Measurements from ENCODE around the gene ZNF862. TPM values are rescaled to one million over a fixed set of nuclear protein-coding genes. Genes with fewer than 3 reads are reported as not detected.

The ZNF862 gene
- total RNA-seq, 1 donor from 2014 or later: 8.0 TPM

DNA sequence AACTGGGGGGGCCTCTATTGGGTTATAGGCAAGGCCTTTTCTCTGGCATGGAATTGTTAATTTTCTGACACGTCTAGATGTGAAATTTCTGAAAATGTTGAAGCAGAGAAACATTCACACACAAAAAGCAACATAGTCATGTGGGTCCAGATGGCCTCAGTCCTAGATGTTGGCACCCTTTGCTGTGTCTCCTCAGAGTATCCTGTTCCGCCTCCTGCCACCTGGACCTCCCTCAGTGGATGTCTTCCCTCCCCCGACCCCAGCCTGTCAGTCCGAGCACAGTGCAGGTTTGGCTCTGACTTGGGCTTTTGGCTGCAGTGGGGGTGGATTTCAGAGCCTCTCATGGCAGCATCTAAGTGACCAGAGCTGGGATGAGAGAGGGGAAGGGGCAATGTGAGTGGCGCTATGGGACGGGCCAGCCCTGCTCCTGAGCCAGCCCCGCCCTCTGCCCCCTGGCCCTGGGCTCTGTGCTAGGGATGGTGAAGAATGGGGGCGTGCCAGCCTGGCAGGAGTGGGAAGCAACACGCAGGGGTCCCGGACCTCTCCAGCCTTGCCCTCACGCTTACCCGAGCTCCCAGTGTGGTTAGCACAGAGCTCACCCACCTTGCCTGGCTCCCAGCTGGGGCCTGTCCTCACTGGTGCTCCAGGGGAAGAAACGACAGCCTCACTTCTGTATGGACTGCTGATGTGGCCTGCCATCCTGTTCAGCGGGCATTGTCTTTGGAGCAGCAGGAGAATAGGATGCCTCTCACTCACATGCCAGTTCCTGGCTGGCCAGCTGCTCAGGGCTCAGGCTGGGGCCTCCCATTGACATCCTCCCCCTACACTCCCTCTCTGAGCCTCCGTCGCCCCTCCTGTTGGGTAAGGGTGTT, 41.8 kb downstream of the ZNF862 start:
- no peak overlapping the region for H3K4me3 ChIP-seq (ENCODE audit: low read depth, low read length)
- TF ChIP-seq, protein P1, sequence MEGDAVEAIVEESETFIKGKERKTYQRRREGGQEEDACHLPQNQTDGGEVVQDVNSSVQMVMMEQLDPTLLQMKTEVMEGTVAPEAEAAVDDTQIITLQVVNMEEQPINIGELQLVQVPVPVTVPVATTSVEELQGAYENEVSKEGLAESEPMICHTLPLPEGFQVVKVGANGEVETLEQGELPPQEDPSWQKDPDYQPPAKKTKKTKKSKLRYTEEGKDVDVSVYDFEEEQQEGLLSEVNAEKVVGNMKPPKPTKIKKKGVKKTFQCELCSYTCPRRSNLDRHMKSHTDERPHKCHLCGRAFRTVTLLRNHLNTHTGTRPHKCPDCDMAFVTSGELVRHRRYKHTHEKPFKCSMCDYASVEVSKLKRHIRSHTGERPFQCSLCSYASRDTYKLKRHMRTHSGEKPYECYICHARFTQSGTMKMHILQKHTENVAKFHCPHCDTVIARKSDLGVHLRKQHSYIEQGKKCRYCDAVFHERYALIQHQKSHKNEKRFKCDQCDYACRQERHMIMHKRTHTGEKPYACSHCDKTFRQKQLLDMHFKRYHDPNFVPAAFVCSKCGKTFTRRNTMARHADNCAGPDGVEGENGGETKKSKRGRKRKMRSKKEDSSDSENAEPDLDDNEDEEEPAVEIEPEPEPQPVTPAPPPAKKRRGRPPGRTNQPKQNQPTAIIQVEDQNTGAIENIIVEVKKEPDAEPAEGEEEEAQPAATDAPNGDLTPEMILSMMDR (conservative IDR thresholded peaks at IDR 0.05; ENCODE audit: low read depth, low read length): no peak
- DNase-seq (ENCODE audit: low read depth): no peak

DNA sequence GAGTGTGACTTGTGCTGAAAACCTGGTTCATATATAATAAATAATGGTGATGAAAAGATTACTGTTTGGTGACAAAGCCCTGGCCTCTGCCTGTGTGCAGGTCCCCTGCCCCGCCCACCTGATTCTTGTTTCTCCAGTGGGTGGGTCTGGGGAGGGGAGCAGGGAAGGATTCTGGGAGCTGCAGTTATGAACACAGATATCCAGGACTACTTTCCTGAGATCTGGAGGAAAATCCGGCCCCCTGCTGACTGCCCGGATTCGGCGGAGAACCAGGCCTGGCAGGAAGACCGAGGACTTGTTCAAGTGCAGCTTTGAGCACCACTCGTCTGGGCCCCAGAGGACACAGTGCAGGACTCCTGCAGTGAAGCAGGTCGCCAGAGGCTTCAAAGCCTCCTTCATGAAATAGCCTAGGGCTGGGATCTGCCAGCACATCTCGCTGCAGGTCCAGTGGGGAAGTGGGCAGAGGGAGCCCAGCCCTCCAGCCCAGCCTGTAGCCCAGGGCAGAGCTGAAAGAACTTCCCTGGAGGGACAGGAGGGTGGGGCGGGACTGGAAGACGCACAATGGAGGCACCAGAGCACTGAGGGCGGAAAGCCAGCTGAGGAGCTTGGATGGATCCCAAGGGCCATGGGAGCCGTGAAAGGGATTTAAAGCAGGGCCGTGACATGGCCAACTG, 42.6 kb downstream of the ZNF862 start:
- TF ChIP-seq, protein P1 (conservative IDR thresholded peaks at IDR 0.05; ENCODE audit: low read depth, low read length): no peak
- no peak for DNase-seq (ENCODE audit: low read depth)

DNA sequence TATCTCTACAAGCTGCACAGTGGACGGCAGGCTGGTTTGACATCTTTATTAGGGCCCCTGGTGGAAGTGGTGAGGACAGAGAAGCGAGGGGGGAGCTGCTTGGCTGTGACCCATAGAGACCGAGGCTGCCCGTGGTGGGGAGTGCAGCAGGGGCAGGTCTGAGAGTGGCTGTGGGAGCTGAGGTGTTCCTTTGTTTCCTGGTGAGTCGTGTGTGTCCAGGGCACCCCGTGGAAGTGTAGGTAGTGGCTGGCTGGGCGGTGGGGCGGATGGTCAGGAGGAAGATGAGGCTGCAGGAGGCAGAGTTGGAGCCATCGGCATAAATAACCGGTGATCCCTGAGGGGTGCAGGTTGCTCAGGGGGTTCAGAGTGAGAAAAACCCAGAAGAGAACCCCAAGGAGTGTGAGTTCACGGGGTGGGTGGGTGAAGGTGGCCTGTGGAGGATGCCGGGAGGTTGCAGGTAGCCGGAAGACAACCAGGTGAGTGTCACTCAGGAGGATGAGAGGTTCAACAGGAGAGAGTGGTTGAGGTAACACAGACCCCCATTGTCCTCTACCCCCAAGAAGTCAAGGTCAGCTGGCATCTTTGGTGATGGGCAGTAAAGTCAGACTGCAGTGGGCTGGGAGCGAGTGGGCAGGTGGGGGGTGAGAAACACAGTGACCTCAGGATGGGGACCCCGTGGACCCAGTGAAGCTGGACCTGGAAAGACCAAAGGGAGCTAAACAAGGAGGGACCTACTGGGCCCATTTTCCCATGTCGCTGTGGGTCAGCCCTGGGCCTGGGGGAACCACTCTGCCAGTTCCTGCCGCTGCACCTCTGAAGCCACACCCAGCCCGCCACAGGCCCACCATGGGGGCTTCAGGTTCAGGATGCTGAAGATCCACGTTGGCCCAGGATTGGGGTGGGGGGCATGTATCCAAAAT, 43.4 kb downstream of the ZNF862 start:
- no peak for DNase-seq (ENCODE audit: low read depth)
- no peak overlapping the region for H3K4me3 ChIP-seq (ENCODE audit: low read depth, low read length)
- TF ChIP-seq, protein P1 (conservative IDR thresholded peaks at IDR 0.05; ENCODE audit: low read depth, low read length): no peak

More for the DNA sequence above, 42.6 kb downstream of the ZNF862 start:
- no peak overlapping the region for H3K4me3 ChIP-seq (ENCODE audit: low read depth, low read length)

DNA sequence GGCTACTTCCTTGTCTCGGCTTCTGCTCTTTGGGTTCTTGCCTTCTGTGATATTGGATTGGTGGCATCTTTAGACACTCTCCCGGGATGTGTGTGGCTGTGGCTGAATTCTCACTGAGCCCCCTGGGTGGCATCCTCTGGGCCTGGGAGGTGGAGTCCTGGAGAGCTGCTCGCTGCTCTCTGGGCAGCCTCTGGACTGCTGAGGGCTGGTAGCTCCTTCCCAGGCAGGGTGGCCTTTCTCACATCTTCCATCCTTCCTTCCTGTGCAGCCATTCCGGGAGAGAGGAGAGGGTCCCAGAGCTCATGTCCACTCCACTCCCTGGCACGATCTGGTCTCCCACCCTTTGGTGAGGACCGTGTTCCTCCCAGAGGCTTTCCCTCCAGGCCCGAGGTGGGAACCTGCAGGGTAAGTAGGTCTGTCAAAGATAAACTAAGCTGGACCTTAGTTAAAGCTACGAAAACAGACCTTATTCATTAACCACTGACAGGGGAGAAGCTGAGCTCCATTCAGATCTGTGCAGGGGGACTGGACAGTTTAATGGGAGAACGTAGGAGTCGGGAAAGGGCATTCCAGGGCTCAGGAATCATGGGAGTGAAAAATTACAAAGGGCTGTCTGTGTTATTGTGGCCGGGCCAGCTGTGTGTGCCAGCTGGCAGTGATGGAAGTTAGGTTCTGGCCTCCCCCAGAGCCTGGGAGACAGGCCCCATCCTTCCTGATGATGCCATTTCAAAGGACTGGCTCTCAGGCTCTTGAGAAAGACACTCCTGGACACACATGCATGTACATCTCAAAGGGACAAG, 44.3 kb downstream of the ZNF862 start:
- TF ChIP-seq, protein P1 (conservative IDR thresholded peaks at IDR 0.05; ENCODE audit: low read depth, low read length): no peak
- no peak overlapping the region for H3K4me3 ChIP-seq (ENCODE audit: low read depth, low read length)
- DNase-seq (ENCODE audit: low read depth): no peak

DNA sequence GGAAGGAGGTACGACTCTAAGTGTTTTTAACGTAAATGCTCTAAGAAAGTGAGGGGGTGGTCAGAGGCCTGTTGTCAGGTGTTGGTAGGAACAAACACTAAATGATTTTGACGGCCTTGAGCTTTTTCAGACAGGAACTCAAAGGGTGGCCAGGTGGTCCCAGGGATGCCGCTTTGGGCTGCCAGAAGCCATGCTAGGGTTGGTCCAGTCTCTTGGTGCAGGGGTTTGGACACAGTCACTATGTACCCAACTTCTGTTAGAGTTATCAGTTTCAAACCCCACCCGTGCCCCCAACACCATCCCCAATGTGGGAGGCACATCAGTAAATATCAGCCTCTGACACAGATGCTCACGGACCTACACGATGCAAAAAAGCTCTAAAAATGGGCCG, 44.9 kb downstream of the ZNF862 start:
- DNase-seq (ENCODE audit: low read depth): no peak
- TF ChIP-seq, protein P1 (conservative IDR thresholded peaks at IDR 0.05; ENCODE audit: low read depth, low read length): no peak
- H3K4me3 ChIP-seq (ENCODE audit: low read depth, low read length): no peak overlapping the region

DNA sequence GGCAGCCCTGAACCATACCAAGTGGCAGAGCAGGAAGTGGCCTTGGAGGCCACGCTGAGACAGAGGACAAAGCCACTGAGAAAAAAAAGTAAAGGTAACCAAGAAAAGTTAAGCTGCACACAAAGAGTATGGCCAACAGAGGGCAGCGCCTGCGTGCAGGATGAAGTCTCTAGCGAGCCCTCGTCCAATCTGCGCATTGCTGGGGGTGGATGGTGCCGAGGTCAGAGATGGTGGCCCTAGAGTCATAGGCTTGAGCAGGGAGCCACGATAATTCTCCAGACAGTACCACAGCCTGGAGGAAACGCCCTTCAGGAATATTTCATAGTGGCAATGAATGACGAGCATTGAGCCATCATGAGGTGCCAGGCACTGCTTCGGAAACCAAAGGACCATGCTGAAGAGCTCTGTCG, 45.3 kb downstream of the ZNF862 start:
- TF ChIP-seq, protein P1 (conservative IDR thresholded peaks at IDR 0.05; ENCODE audit: low read depth, low read length): peak; percentile 72
- no peak for DNase-seq (ENCODE audit: low read depth)

More for the DNA sequence above, 45.3 kb downstream of the ZNF862 start:
- H3K4me3 ChIP-seq (ENCODE audit: low read depth, low read length): no peak overlapping the region

All from epithelial cell of proximal tubule (primary cell).